Endothelial cell of umbilical vein (primary cell): ENCODE results near the gene ITPKB. TPM values are rescaled to one million over a fixed set of nuclear protein-coding genes. Genes with fewer than 3 reads are reported as not detected.

ENCODE experiments used
- BruUV-seq: library from RNA; stranded (reverse); fragments of 400-500 nt; replicated peaks from 2 replicates; lab custom pipeline; 2021; lab: Mats Ljungman, UMichigan
- CTCF ChIA-PET: fragments of 300-600, 350-600 bp; sonication (Branson Sonifier 250); formaldehyde crosslinking; loops from one replicate; lab custom pipeline; 2021; ENCODE audit warnings: antibody characterized with exemption, inconsistent platforms; lab: Charles Lee
- POLR2A ChIA-PET: fragments of 300-600, 350-600 bp; sonication (Branson Sonifier 250); formaldehyde crosslinking; loops from one replicate; lab custom pipeline; 2021; ENCODE audit warnings: antibody characterized with exemption, inconsistent platforms; lab: Charles Lee
- DNase-seq: peaks from one replicate; pipeline ENCODE4 v3.0.0-alpha.2; 2011; ENCODE audit warnings: low read depth, low spot score
- FAIRE-seq: peaks from 2 replicates; lab custom pipeline; 2011; peaks lifted over from hg19 to GRCh38; lab: Jason Lieb, UNC
- H2AFZ ChIP-seq: 2 replicates; pipeline ENCODE4 v1.6.0; 2012; ENCODE audit warnings: low read depth, low read length, control low read depth, inconsistent platforms
- H3K27ac ChIP-seq: 2 replicates; pipeline ENCODE4 v1.5.1; 2011; ENCODE audit warnings: low read depth, mild to moderate bottlenecking, control low read depth, low read length, moderate library complexity; ENCODE audit not compliant: insufficient read depth
- H3K27me3 ChIP-seq, 2 experiments: 2 replicates each; pipeline versions ENCODE4 v1.6.0 to v1.6.1; 2011; ENCODE audit warnings: low read length in 2 of 2, mixed read lengths in 1 of 2; ENCODE audit not compliant: control insufficient read depth in 2 of 2, insufficient read depth in 2 of 2
- H3K36me3 ChIP-seq, 2 experiments: 2 replicates in 1 of 2; 3 replicates in 1 of 2; pipeline ENCODE4 v1.5.1; 2011; ENCODE audit warnings: low read length in 2 of 2, mild to moderate bottlenecking in 1 of 2, moderate library complexity in 1 of 2; ENCODE audit not compliant: control insufficient read depth in 2 of 2, insufficient read depth in 2 of 2; ENCODE audit errors: extremely low read depth in 1 of 2
- H3K4me1 ChIP-seq: 3 replicates; pipeline ENCODE4 v1.5.1; 2011; ENCODE audit warnings: mild to moderate bottlenecking, low read length; ENCODE audit not compliant: control insufficient read depth, insufficient read depth; ENCODE audit errors: extremely low read depth
- H3K4me2 ChIP-seq: 2 replicates; pipeline ENCODE4 v1.6.1; 2011; ENCODE audit warnings: low read length, control low read depth, mixed read lengths; ENCODE audit not compliant: insufficient read depth
- H3K4me3 ChIP-seq, 3 experiments: fragments of 200-600 bp in 1 of 3; sonication (generic), shearing (Covaris generic) in 1 of 3; replicated peaks in 1 of 3; 2 replicates each; pipeline ENCODE4 v1.5.1; 2011 to 2016; ENCODE audit warnings: control low read depth in 3 of 3, low read length in 3 of 3, mild to moderate bottlenecking in 2 of 3, inconsistent platforms in 1 of 3, low read depth in 1 of 3, moderate library complexity in 1 of 3; ENCODE audit not compliant: insufficient read depth in 1 of 3
- H3K79me2 ChIP-seq: 2 replicates; pipeline ENCODE4 v1.6.0; 2012; ENCODE audit warnings: low read length, inconsistent platforms; ENCODE audit not compliant: control insufficient read depth, insufficient read depth
- H3K9ac ChIP-seq: replicated peaks from 2 replicates; pipeline ENCODE3; 2011; ENCODE audit warnings: low read length, control low read depth; ENCODE audit not compliant: insufficient read depth; ENCODE audit errors: extremely low read depth
- H3K9me1 ChIP-seq: replicated peaks from 3 replicates; pipeline ENCODE4 v1.6.0; 2011; ENCODE audit warnings: mild to moderate bottlenecking, low read length; ENCODE audit not compliant: control insufficient read depth, insufficient read depth; ENCODE audit errors: extremely low read depth
- H3K9me3 ChIP-seq: replicated peaks from 2 replicates; pipeline ENCODE4 v1.5.1; 2012; ENCODE audit warnings: low read length, inconsistent platforms; ENCODE audit not compliant: control insufficient read depth, insufficient read depth
- H4K20me1 ChIP-seq: replicated peaks from 2 replicates; pipeline ENCODE3; 2011; ENCODE audit warnings: mild to moderate bottlenecking, low read length; ENCODE audit not compliant: control insufficient read depth, insufficient read depth; ENCODE audit errors: extremely low read depth
- FOS ChIP-seq: IDR thresholded peaks from 2 replicates; pipeline ENCODE4 v1.6.1; 2011; ENCODE audit warnings: mild to moderate bottlenecking, low read length, moderate library complexity, borderline replicate concordance; ENCODE audit not compliant: insufficient read depth
- GATA2 ChIP-seq: IDR thresholded peaks from 2 replicates; pipeline ENCODE4 v1.7.0; 2011; ENCODE audit warnings: low read depth, mild to moderate bottlenecking, moderate library complexity, mixed read lengths, low read length; ENCODE audit not compliant: insufficient read length, insufficient read depth
- JUN ChIP-seq: IDR thresholded peaks from 2 replicates; pipeline ENCODE4 v1.6.1; 2011; ENCODE audit warnings: borderline replicate concordance, low read depth; ENCODE audit not compliant: insufficient read length, insufficient read depth
- MYC ChIP-seq: IDR thresholded peaks from one replicate; pipeline ENCODE4 v1.6.1; 2011; ENCODE audit warnings: mild to moderate bottlenecking, low read depth, low read length
- POLR2A ChIP-seq: IDR thresholded peaks from 2 replicates; pipeline ENCODE4 v1.6.1; 2012; ENCODE audit warnings: low read depth, mild to moderate bottlenecking, control low read depth, low read length
- POLR2AphosphoS5 ChIP-seq: IDR thresholded peaks from 2 replicates; pipeline ENCODE4 v1.6.1; 2012; ENCODE audit warnings: low read depth, mild to moderate bottlenecking, control low read depth, low read length, moderate library complexity; ENCODE audit not compliant: insufficient read depth
- dilution Hi-C: fragments of 300-500 bp; cut with MboI; formaldehyde crosslinking; loops from one replicate; pipeline ENCODE4 v1.15.0; 2019; ENCODE audit warnings: low sequenced_read_pairs; ENCODE audit not compliant: extremely low pct_ligation_motif_present
- intact Hi-C: fragments of 100-400 bp; cut with micrococcal nuclease; formaldehyde crosslinking; loops from one replicate; pipeline ENCODE4 v1.10.0; 2022
- polyA plus RNA-seq, 4 experiments: library from polyadenylated mRNA; depleted of rRNA in 3 of 4; stranded (reverse) in 3 of 4; unstranded in 1 of 4; fragments of >200 nt; gene quantifications; 2 replicates each; pipeline versions ENCODE4 v1.2.1 to v1.2.3, GENCODE V29; 2011 to 2012; ENCODE audit warnings: missing spikeins in 1 of 4
- total RNA-seq: library from RNA; stranded (reverse); gene quantifications from 2 replicates; pipeline ENCODE4 v1.2.3, GENCODE V29; 2021
- TF ChIP-seq, protein P1 (sequence below), 2 donors: IDR thresholded peaks; 1 replicate in 1 of 2; 2 replicates in 1 of 2; pipeline ENCODE4 v1.5.1; 2011; ENCODE audit warnings: low read length in 2 of 2, mild to moderate bottlenecking in 2 of 2, moderate library complexity in 2 of 2, control low read depth in 1 of 2, inconsistent platforms in 1 of 2, low read depth in 1 of 2; ENCODE audit not compliant: insufficient read depth in 1 of 2; ENCODE audit errors: extremely low read depth in 1 of 2
- TF ChIP-seq, protein P2 (sequence below): IDR thresholded peaks from 2 replicates; pipeline ENCODE4 v1.6.1; 2011; ENCODE audit not compliant: insufficient read depth, insufficient read length

The ITPKB gene
- total and polyA plus RNA-seq, 2 donors (not counting 3 experiments of a cell fraction or from before 2014, with no cell fraction given) = 7.7 to 34.8 TPM

DNA sequence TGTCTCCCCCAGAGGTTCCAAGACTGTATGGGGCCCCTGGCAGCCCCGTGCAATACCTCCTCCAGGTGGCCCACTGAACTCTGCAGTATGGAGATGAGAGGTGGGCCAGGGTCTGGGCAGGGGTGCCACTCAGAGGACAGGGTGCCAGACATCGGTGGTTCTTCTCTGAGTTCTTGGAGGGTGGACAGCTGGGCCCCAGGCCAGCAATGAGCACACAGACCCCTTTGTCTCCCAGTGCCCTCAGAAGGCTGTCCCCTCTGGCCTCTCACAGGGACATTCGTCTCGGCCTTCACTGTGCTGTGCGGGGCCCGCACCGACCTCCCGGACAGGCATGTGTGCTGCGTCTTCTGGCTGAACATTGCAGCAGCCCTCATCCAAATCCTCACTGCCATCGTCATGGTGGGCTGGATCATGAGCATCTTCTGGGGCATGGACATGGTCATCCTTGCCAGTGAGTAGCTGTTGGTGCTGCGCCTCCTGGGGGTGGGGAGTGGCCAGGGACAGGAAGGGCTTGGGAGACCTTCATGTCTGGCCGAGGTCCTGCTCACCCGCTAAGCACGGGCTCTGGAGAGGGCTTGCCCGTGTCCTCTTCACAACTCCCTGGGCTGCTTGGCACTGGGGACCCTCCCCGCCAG is 142.4 kb downstream of the ITPKB start:
- CTCF ChIA-PET = interaction anchor here (1.0 kb wide), 1 partner anchor 48 kb away, joined by 3 read pairs; the partner anchor contains the start of gene STUM
- dilution Hi-C loops = no loop called here
- Histone ChIP-seq H3K27ac (no peak overlapping the region), H3K9me3 (no peaks in the 10 kb centered on the region), H2AFZ (no peak overlapping the region), H3K9ac (no peak overlapping the region), H4K20me1 (no peaks in the 10 kb centered on the region), H3K27me3 (peaks cover 0 to 11% of the 10 kb centered on the region in 2 experiments), H3K36me3 (no peaks in the 10 kb centered on the region), H3K9me1 (no peaks in the 10 kb centered on the region), H3K79me2 (no peaks in the 10 kb centered on the region), H3K4me2 (no peak overlapping the region), H3K4me3 (no peak overlapping the region), H3K4me1 (no peaks in the 10 kb centered on the region)
- POLR2A ChIA-PET = no interaction called here
- intact Hi-C loops = no loop called here
- TF ChIP-seq JUN (no peak), FOS (no peak), POLR2AphosphoS5 (no peak), POLR2A (no peak), MYC (no peak), GATA2 (no peak)
- TF ChIP-seq, protein P1, sequence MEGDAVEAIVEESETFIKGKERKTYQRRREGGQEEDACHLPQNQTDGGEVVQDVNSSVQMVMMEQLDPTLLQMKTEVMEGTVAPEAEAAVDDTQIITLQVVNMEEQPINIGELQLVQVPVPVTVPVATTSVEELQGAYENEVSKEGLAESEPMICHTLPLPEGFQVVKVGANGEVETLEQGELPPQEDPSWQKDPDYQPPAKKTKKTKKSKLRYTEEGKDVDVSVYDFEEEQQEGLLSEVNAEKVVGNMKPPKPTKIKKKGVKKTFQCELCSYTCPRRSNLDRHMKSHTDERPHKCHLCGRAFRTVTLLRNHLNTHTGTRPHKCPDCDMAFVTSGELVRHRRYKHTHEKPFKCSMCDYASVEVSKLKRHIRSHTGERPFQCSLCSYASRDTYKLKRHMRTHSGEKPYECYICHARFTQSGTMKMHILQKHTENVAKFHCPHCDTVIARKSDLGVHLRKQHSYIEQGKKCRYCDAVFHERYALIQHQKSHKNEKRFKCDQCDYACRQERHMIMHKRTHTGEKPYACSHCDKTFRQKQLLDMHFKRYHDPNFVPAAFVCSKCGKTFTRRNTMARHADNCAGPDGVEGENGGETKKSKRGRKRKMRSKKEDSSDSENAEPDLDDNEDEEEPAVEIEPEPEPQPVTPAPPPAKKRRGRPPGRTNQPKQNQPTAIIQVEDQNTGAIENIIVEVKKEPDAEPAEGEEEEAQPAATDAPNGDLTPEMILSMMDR (IDR thresholded peaks at IDR 0.05; ENCODE audit: extremely low read depth in 1 of 2, insufficient read depth in 1 of 2, low read depth in 1 of 2, low read length in 2 of 2) = no peak
- TF ChIP-seq, protein P2, sequence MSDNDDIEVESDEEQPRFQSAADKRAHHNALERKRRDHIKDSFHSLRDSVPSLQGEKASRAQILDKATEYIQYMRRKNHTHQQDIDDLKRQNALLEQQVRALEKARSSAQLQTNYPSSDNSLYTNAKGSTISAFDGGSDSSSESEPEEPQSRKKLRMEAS = no peak
- BruUV-seq = no TSS peak
- DNase-seq (no peak), FAIRE-seq (no peak)
